SU-DHL-6 (cell line): ENCODE measurements around the gene LIG3.

Source experiments
- H2AFZ ChIP-seq: fragments of 200-600 bp; sonication (generic); 2 replicates; pipeline ENCODE4 v1.6.1; 2014; ENCODE audit warnings: low read depth, mild to moderate bottlenecking, moderate library complexity, mixed read lengths, antibody characterized with exemption, low read length; ENCODE audit not compliant: severe bottlenecking
- H3F3A ChIP-seq: fragments of 200-600 bp; shearing (Covaris generic); 2 replicates; pipeline ENCODE4 v1.6.0; 2016; ENCODE audit warnings: antibody characterized with exemption, mild to moderate bottlenecking; ENCODE audit not compliant: insufficient read depth
- H3K27ac ChIP-seq: fragments of 200-600 bp; sonication (generic); 2 replicates; pipeline ENCODE4 v1.5.1; 2016; ENCODE audit warnings: low read depth, mild to moderate bottlenecking, low read length, moderate library complexity, mixed read lengths
- H3K27me3 ChIP-seq: fragments of 200-600 bp; sonication (generic), shearing (Covaris generic); 2 replicates; pipeline ENCODE4 v1.6.0; 2014; ENCODE audit warnings: mild to moderate bottlenecking, low read length
- H3K36me3 ChIP-seq: fragments of 200-600 bp; sonication (generic); 2 replicates; pipeline ENCODE4 v1.6.1; 2014; ENCODE audit warnings: mild to moderate bottlenecking, low read length, mixed read lengths
- H3K4me2 ChIP-seq: fragments of 300-600, 200-600 bp; shearing (Covaris generic), sonication (generic); 2 replicates; pipeline ENCODE4 v1.6.0; 2014; ENCODE audit warnings: low read length, low read depth, mild to moderate bottlenecking; ENCODE audit not compliant: poor library complexity, severe bottlenecking
- H3K4me3 ChIP-seq: fragments of 200-600 bp; sonication (generic); 2 replicates; pipeline ENCODE4 v1.5.1; 2014; ENCODE audit warnings: antibody characterized with exemption, low read length, mild to moderate bottlenecking, mixed read lengths; ENCODE audit not compliant: insufficient read depth, poor library complexity, severe bottlenecking
- H3K79me2 ChIP-seq: fragments of 200-600 bp; sonication (generic); 2 replicates; pipeline ENCODE4 v1.6.1; 2014; ENCODE audit warnings: mild to moderate bottlenecking, low read length, moderate library complexity; ENCODE audit not compliant: insufficient read depth
- H3K9ac ChIP-seq: fragments of 200-600 bp; sonication (generic); 2 replicates; pipeline ENCODE4 v1.7.0; 2014; ENCODE audit warnings: mild to moderate bottlenecking, low read length
- H3K9me2 ChIP-seq: fragments of 200-600 bp; sonication (generic); replicated peaks from 2 replicates; pipeline ENCODE4 v1.6.1; 2014; ENCODE audit warnings: low read length; ENCODE audit not compliant: insufficient read depth
- H3K9me3 ChIP-seq: fragments of 200-600 bp; sonication (generic); 2 replicates; pipeline ENCODE4 v1.6.1; 2014; ENCODE audit warnings: low read length, mixed read lengths; ENCODE audit not compliant: insufficient read depth
- H4K20me1 ChIP-seq: fragments of 200-600 bp; sonication (generic); 2 replicates; pipeline ENCODE4 v1.6.1; 2014; ENCODE audit warnings: low read depth, mild to moderate bottlenecking, antibody characterized with exemption, low read length, moderate library complexity, mixed read lengths
- CTCF ChIP-seq: fragments of 200-600 bp; sonication (generic); IDR thresholded peaks from one replicate; pipeline ENCODE4 v1.5.1; 2017; ENCODE audit warnings: antibody characterized with exemption, mild to moderate bottlenecking, low read length, moderate library complexity; ENCODE audit not compliant: insufficient read depth, poor library complexity, severe bottlenecking
- EZH2phosphoT487 ChIP-seq: fragments of 200-600 bp; sonication (generic), shearing (Covaris generic); conservative IDR thresholded peaks from 2 replicates; pipeline ENCODE4 v1.6.1; 2018; ENCODE audit warnings: mild to moderate bottlenecking, antibody characterized with exemption, low read length, moderate library complexity, mixed read lengths

LIG3 gene

GRCh38 chr17:35001549-35001948, 21.2 kb downstream of the LIG3 start:
- H3K9me3 ChIP-seq = no peaks in the 10 kb centered on the region
- H3K36me3 ChIP-seq = no peaks in the 10 kb centered on the region
- no peak overlapping the region for H3K27ac ChIP-seq
- H3K79me2 ChIP-seq = no peaks in the 10 kb centered on the region
- H2AFZ ChIP-seq = no peak overlapping the region
- TF ChIP-seq CTCF = no peak
- TF ChIP-seq EZH2phosphoT487 = no peak
- H3K27me3 ChIP-seq = no peaks in the 10 kb centered on the region
- H3F3A ChIP-seq = no peaks in the 10 kb centered on the region
- H3K4me2 ChIP-seq = no peak overlapping the region
- no peak overlapping the region for H3K9ac ChIP-seq
- no peaks in the 10 kb centered on the region for H4K20me1 ChIP-seq
- no peak overlapping the region for H3K4me3 ChIP-seq
- H3K9me2 ChIP-seq = no peaks in the 10 kb centered on the region

GRCh38 chr17:35002876-35003551, 22.7 kb downstream of the LIG3 start:
- no peak overlapping the region for H3K27ac ChIP-seq
- no peaks in the 10 kb centered on the region for H3K36me3 ChIP-seq

GRCh38 chr17:35003778-35004177, 23.5 kb downstream of the LIG3 start:
- TF ChIP-seq EZH2phosphoT487 = no peak
- no peak for TF ChIP-seq CTCF
- no peak overlapping the region for H3K4me3 ChIP-seq

More at GRCh38 chr17:35002876-35003551, 22.7 kb downstream of the LIG3 start:
- Histone ChIP-seq H3K9ac (no peak overlapping the region), H2AFZ (no peak overlapping the region), H3K9me3 (no peaks in the 10 kb centered on the region), H3K4me2 (no peak overlapping the region), H3K79me2 (no peaks in the 10 kb centered on the region), H3K4me3 (no peak overlapping the region), H3F3A (no peaks in the 10 kb centered on the region), H3K27me3 (no peaks in the 10 kb centered on the region), H3K9me2 (no peaks in the 10 kb centered on the region), H4K20me1 (no peaks in the 10 kb centered on the region)
- TF ChIP-seq CTCF = no peak
- TF ChIP-seq EZH2phosphoT487 = no peak

More at GRCh38 chr17:35003778-35004177, 23.5 kb downstream of the LIG3 start:
- H3K4me2 ChIP-seq = no peak overlapping the region
- H3K79me2 ChIP-seq = no peaks in the 10 kb centered on the region
- H4K20me1 ChIP-seq = no peaks in the 10 kb centered on the region
- no peaks in the 10 kb centered on the region for H3F3A ChIP-seq
- no peaks in the 10 kb centered on the region for H3K27me3 ChIP-seq
- H3K9me2 ChIP-seq = no peaks in the 10 kb centered on the region
- no peak overlapping the region for H2AFZ ChIP-seq
- no peak overlapping the region for H3K27ac ChIP-seq
- no peaks in the 10 kb centered on the region for H3K9me3 ChIP-seq
- H3K9ac ChIP-seq = no peak overlapping the region
- no peaks in the 10 kb centered on the region for H3K36me3 ChIP-seq
